ENCODE measurements around the gene TXLNA. TPM values are rescaled to one million over a fixed set of nuclear protein-coding genes. Genes with fewer than 3 reads are reported as not detected.
A peak's percentile ranks its signal among the peaks of the same experiment; 100 is the strongest.

The TXLNA gene
- polyA plus RNA-seq, 2 of the 4 experiments (the other 2 are of a cell fraction) = 22.5 to 25.0 TPM

GRCh38 chr1:32181563-32181962 lies 2.1 kb downstream of the TXLNA start:
- H3K9me3 ChIP-seq = no peaks in the 10 kb centered on the region
- ATAC-seq (no peak), DNase-seq (ENCODE audit: low read depth in 1 of 2, low spot score in 1 of 2) (no peak), FAIRE-seq (no peak)
- H3K4me1 ChIP-seq = peaks cover 36% of the 10 kb centered on the region
- ChIA-PET CTCF (interaction anchor here (0.6 to 1.7 kb wide), 3 partner anchors 59 to 135 kb away, joined by 3 to 5 read pairs (median 3); no protein-coding TSS in a partner anchor), POLR2A (no interaction called here)
- H3K27ac ChIP-seq = peak overlapping the region in 1 of 2 experiments; percentile 94; a peak in 3 of 6 replicates
- H3K4me3 ChIP-seq = peak overlapping the region; percentile 90; the same call in 2 of the 3 replicates
- no peak for TF ChIP-seq EHMT2 (IDR thresholded peaks at IDR 0.05; ENCODE audit: low read depth)
- no peak for TF ChIP-seq ATOH8 (CRISPR knock-in tag; IDR thresholded peaks at IDR 0.05; ENCODE audit: low read depth)
- TF ChIP-seq ESRRA (IDR thresholded peaks at IDR 0.05; ENCODE audit: borderline replicate concordance, low read length) = no peak
- no peak for TF ChIP-seq CBX2 (IDR thresholded peaks at IDR 0.05; ENCODE audit: borderline replicate concordance, low read depth)
- no peak for TF ChIP-seq ZC3H11A (IDR thresholded peaks at IDR 0.05)
- no peak for TF ChIP-seq PHF8 (IDR thresholded peaks at IDR 0.05; ENCODE audit: borderline replicate concordance, low read depth)
- no peak for TF ChIP-seq MYC (IDR thresholded peaks at IDR 0.05; ENCODE audit: borderline replicate concordance, low read length)
- TF ChIP-seq POLR2AphosphoS2 (conservative IDR thresholded peaks at IDR 0.05; ENCODE audit: low read length) = no peak
- no peak for TF ChIP-seq POLR2A (IDR thresholded peaks at IDR 0.05; ENCODE audit: low read length)
- no peak for TF ChIP-seq CHD4 (IDR thresholded peaks at IDR 0.05; ENCODE audit: borderline replicate concordance)
- TF ChIP-seq KDM5A (IDR thresholded peaks at IDR 0.05) = no peak
- TF ChIP-seq ELK1 (IDR thresholded peaks at IDR 0.05; ENCODE audit: low read depth, low read length) = no peak
- TF ChIP-seq RAD21 (conservative IDR thresholded peaks at IDR 0.05 in 1 of 2, IDR thresholded peaks at IDR 0.05 in 1 of 2) = no peak
- TF ChIP-seq NFE2L2 (conservative IDR thresholded peaks at IDR 0.05; ENCODE audit: low read length) = no peak
- no peak for TF ChIP-seq BCL3 (IDR thresholded peaks at IDR 0.05)
- peak overlapping the region; percentile 95 for H3K4me2 ChIP-seq
- WGBS (ENCODE audit: missing lambda C conversion rate) = 83% methylated on average over 5 of the region's 5 CpGs

GRCh38 chr1:32182060-32182459 lies 2.6 kb downstream of the TXLNA start:
- H3K27ac ChIP-seq = no peak overlapping the region
- whole genome bisulfite sequencing (ENCODE audit: missing lambda C conversion rate) = 85% methylated on average over 6 of the region's 6 CpGs
- H3K4me1 ChIP-seq = peaks cover 36% of the 10 kb centered on the region
- H3K4me2 ChIP-seq = peak overlapping the region; percentile 95
- H3K4me3 ChIP-seq = no peak overlapping the region
- ChIA-PET POLR2A (no interaction called here), CTCF (interaction anchor here (0.6 to 1.7 kb wide), 3 partner anchors 60 to 134 kb away, joined by 3 to 5 read pairs (median 3); no protein-coding TSS in a partner anchor)
- ATAC-seq (no peak), DNase-seq (ENCODE audit: low read depth in 1 of 2, low spot score in 1 of 2) (no peak), FAIRE-seq (no peak)
- H3K9me3 ChIP-seq = no peaks in the 10 kb centered on the region
- no peak for TF ChIP-seq RCOR1 (IDR thresholded peaks at IDR 0.05; ENCODE audit: low read depth, low read length)
- no peak for TF ChIP-seq HDAC2 (IDR thresholded peaks at IDR 0.05)

GRCh38 chr1:32184650-32185049 lies 5.2 kb downstream of the TXLNA start:
- Histone ChIP-seq H3K4me3 (no peak overlapping the region), H3K4me1 (peaks cover 25% of the 10 kb centered on the region), H3K9me3 (no peaks in the 10 kb centered on the region), H3K27ac (no peak overlapping the region), H3K4me2 (no peak overlapping the region)
- ChIA-PET POLR2A (interaction anchor here (0.6 kb wide), 1 partner anchor 95 kb away, joined by 4 read pairs; no protein-coding TSS in a partner anchor), CTCF (no interaction called here)
- FAIRE-seq (no peak), DNase-seq (ENCODE audit: low read depth in 1 of 2, low spot score in 1 of 2) (no peak), ATAC-seq (no peak)
- no peak for TF ChIP-seq HEYL (CRISPR knock-in tag; IDR thresholded peaks at IDR 0.05)
- no peak for TF ChIP-seq HES2 (IDR thresholded peaks at IDR 0.05)
- TF ChIP-seq ESRRA (IDR thresholded peaks at IDR 0.05; ENCODE audit: borderline replicate concordance, low read length) = no peak
- no peak for TF ChIP-seq NR3C1 (IDR thresholded peaks at IDR 0.05)
- no peak for TF ChIP-seq ATOH8 (CRISPR knock-in tag; IDR thresholded peaks at IDR 0.05; ENCODE audit: low read depth)
- no peak for TF ChIP-seq JUNB (IDR thresholded peaks at IDR 0.05)
- TF ChIP-seq ZFP36 (IDR thresholded peaks at IDR 0.05; ENCODE audit: borderline replicate concordance, partially characterized antibody) = no peak
- no peak for TF ChIP-seq BCL3 (IDR thresholded peaks at IDR 0.05)
- TF ChIP-seq KDM1A (IDR thresholded peaks at IDR 0.05; ENCODE audit: low read depth) = no peak
- no peak for TF ChIP-seq TFCP2L1 (CRISPR knock-in tag; IDR thresholded peaks at IDR 0.05)
- no peak for TF ChIP-seq RNF2 (IDR thresholded peaks at IDR 0.05; ENCODE audit: borderline replicate concordance, low read depth)
- TF ChIP-seq HOXB5 (CRISPR knock-in tag; IDR thresholded peaks at IDR 0.05) = no peak
- no peak for TF ChIP-seq HDAC2 (IDR thresholded peaks at IDR 0.05)
- no peak for TF ChIP-seq E2F6 (IDR thresholded peaks at IDR 0.05; ENCODE audit: borderline replicate concordance, low read depth)
- no peak for TF ChIP-seq MAX (IDR thresholded peaks at IDR 0.05)
- TF ChIP-seq JUN (IDR thresholded peaks at IDR 0.05) = no peak
- no peak for TF ChIP-seq NFE2L2 (conservative IDR thresholded peaks at IDR 0.05; ENCODE audit: low read length)

Data from A549 (cell line).